GM10248 (cell line): ENCODE data around the gene TGM6.

Experiments
- CTCF ChIA-PET: fragments of 300-600 bp; sonication (Branson Sonifier 250); formaldehyde crosslinking; extraction: SDS; loops from one replicate; lab custom pipeline; 2021; ENCODE audit warnings: antibody characterized with exemption; lab: Yijun Ruan, JAX
- POLR2A ChIA-PET: fragments of 350-650 bp; sonication (Branson Sonifier 250); formaldehyde crosslinking; extraction: SDS; loops from one replicate; lab custom pipeline; 2020; ENCODE audit warnings: antibody characterized with exemption; lab: Yijun Ruan, JAX
- DNase-seq: peaks from one replicate; pipeline ENCODE4 v3.0.0; 2012; ENCODE audit errors: extremely low spot score
- CTCF ChIP-seq: IDR thresholded peaks from 2 replicates; pipeline ENCODE4 v1.5.1; 2012; ENCODE audit warnings: mild to moderate bottlenecking, low read depth; ENCODE audit errors: extremely low read depth, missing control alignments, control extremely low read depth

The TGM6 gene

GRCh38 chr20:2365666-2366065 is 15.0 kb upstream of the TGM6 start:
- POLR2A ChIA-PET = no interaction called here
- DNase-seq = no peak
- TF ChIP-seq CTCF = no peak
- CTCF ChIA-PET = interaction anchor here (1.4 to 1.7 kb wide), 3 partner anchors 15 to 158 kb away, joined by 3 to 4 read pairs (median 3); no protein-coding TSS in a partner anchor

- no peak for TF ChIP-seq CTCF
- CTCF ChIA-PET = interaction anchor here (1.0 to 1.4 kb wide), 4 partner anchors 9 to 90 kb away, joined by 3 to 5 read pairs (median 4); no protein-coding TSS in a partner anchor
- DNase-seq = no peak
- POLR2A ChIA-PET = no interaction called here
These were observed 12.1 kb upstream of the TGM6 start for GRCh38 chr20:2368621-2369020.

GRCh38 chr20:2373098-2373497 is 7.6 kb upstream of the TGM6 start:
- DNase-seq = no peak
- ChIA-PET POLR2A (no interaction called here), CTCF (interaction anchor here (0.6 to 2.5 kb wide), 3 partner anchors 14 to 165 kb away, joined by 4 to 17 read pairs (median 4); no protein-coding TSS in a partner anchor)
- TF ChIP-seq CTCF = no peak

GRCh38 chr20:2374346-2375125 is 6.2 kb upstream of the TGM6 start:
- ChIA-PET CTCF (interaction anchor here (1.3 to 2.5 kb wide), 2 partner anchors 12 to 20 kb away, joined by 4 to 17 read pairs; no protein-coding TSS in a partner anchor), POLR2A (no interaction called here)
- DNase-seq = no peak
- no peak for TF ChIP-seq CTCF

GRCh38 chr20:2378893-2379292 is 1.8 kb upstream of the TGM6 start:
- POLR2A ChIA-PET = no interaction called here
- TF ChIP-seq CTCF = no peak
- no peak for DNase-seq
- CTCF ChIA-PET = interaction anchor here (4.8 kb wide), 1 partner anchor 8 kb away, joined by 23 read pairs; no protein-coding TSS in a partner anchor

GRCh38 chr20:2379511-2380229 is 1.0 kb upstream of the TGM6 start:
- ChIA-PET POLR2A (no interaction called here), CTCF (interaction anchor here (1.3 to 4.8 kb wide), 2 partner anchors 8 to 74 kb away, joined by 4 to 23 read pairs; no protein-coding TSS in a partner anchor)
- TF ChIP-seq CTCF = no peak

More at GRCh38 chr20:2379511-2380229, 1.0 kb upstream of the TGM6 start:
- DNase-seq = no peak
